ENCODE measurements around the gene SPECC1.
"Not testable (repeated sequence)": the region's sequence is repeated elsewhere in the genome, so short reads cannot be mapped to it uniquely, and the experiment has no call there.

Gene SPECC1

GRCh38 chr17:20010099-20010863 is 1.1 kb downstream of the SPECC1 start:
- H3K4me1 Mint-ChIP-seq = peaks cover 10% of the 10 kb centered on the region
- no peak overlapping the region for H3K27ac Mint-ChIP-seq
- no peaks in the 10 kb centered on the region for H3K36me3 Mint-ChIP-seq (ENCODE audit: low read depth)
- no peaks in the 10 kb centered on the region for H3K9me3 Mint-ChIP-seq
- peaks cover 78% of the 10 kb centered on the region for H3K27me3 Mint-ChIP-seq (ENCODE audit: low read depth)
- peak overlapping the region; percentile 84 to 93 (median 90) for H3K4me3 Mint-ChIP-seq
- TF ChIP-seq CTCF (IDR thresholded peaks at IDR 0.05; ENCODE audit: unreplicated experiment in 3 of 3) = peak; percentile 27 to 42 (median 40)

GRCh38 chr17:20010936-20011335 is 1.8 kb downstream of the SPECC1 start:
- Mint-ChIP-seq H3K27ac (no peak overlapping the region), H3K36me3 (ENCODE audit: low read depth) (no peaks in the 10 kb centered on the region), H3K9me3 (no peaks in the 10 kb centered on the region), H3K4me1 (peaks cover 10% of the 10 kb centered on the region), H3K4me3 (peak overlapping the region; percentile 30 to 50 (median 49)), H3K27me3 (ENCODE audit: low read depth) (peaks cover 77% of the 10 kb centered on the region)
- TF ChIP-seq CTCF (IDR thresholded peaks at IDR 0.05; ENCODE audit: unreplicated experiment in 3 of 3) = no peak

GRCh38 chr17:20012017-20012536 is 2.9 kb downstream of the SPECC1 start:
- TF ChIP-seq CTCF (IDR thresholded peaks at IDR 0.05; ENCODE audit: unreplicated experiment in 3 of 3) = no peak
- Mint-ChIP-seq H3K36me3 (ENCODE audit: low read depth) (no peaks in the 10 kb centered on the region), H3K4me3 (no peak overlapping the region), H3K4me1 (peaks cover 10% of the 10 kb centered on the region), H3K9me3 (peaks cover 1% of the 10 kb centered on the region), H3K27ac (no peak overlapping the region), H3K27me3 (ENCODE audit: low read depth) (peaks cover 66% of the 10 kb centered on the region)

GRCh38 chr17:20016475-20016992 is 7.4 kb downstream of the SPECC1 start:
- not testable (repeated sequence) for H3K27ac Mint-ChIP-seq; H3K4me1 Mint-ChIP-seq; H3K4me3 Mint-ChIP-seq; H3K9me3 Mint-ChIP-seq; H3K36me3 Mint-ChIP-seq (ENCODE audit: low read depth)
- H3K27me3 Mint-ChIP-seq (ENCODE audit: low read depth) = peaks cover 37% of the 10 kb centered on the region

- Mint-ChIP-seq H3K4me1 (no peaks in the 10 kb centered on the region), H3K27ac (no peak overlapping the region), H3K36me3 (ENCODE audit: low read depth) (no peaks in the 10 kb centered on the region), H3K27me3 (ENCODE audit: low read depth) (peaks cover 3% of the 10 kb centered on the region), H3K9me3 (peaks cover 1% of the 10 kb centered on the region), H3K4me3 (no peak overlapping the region)
- no peak for TF ChIP-seq CTCF (IDR thresholded peaks at IDR 0.05; ENCODE audit: unreplicated experiment in 3 of 3)
These were observed 13.5 kb downstream of the SPECC1 start for GRCh38 chr17:20022701-20023100.

GRCh38 chr17:20026960-20027359 is 17.8 kb downstream of the SPECC1 start:
- TF ChIP-seq CTCF (IDR thresholded peaks at IDR 0.05; ENCODE audit: unreplicated experiment in 3 of 3) = no peak
- H3K9me3 Mint-ChIP-seq = no peaks in the 10 kb centered on the region
- no peaks in the 10 kb centered on the region for H3K4me1 Mint-ChIP-seq
- no peak overlapping the region for H3K4me3 Mint-ChIP-seq
- no peaks in the 10 kb centered on the region for H3K27me3 Mint-ChIP-seq (ENCODE audit: low read depth)
- no peak overlapping the region for H3K27ac Mint-ChIP-seq
- no peaks in the 10 kb centered on the region for H3K36me3 Mint-ChIP-seq (ENCODE audit: low read depth)
